ENCODE measurements around the gene NABP2.

DNA sequence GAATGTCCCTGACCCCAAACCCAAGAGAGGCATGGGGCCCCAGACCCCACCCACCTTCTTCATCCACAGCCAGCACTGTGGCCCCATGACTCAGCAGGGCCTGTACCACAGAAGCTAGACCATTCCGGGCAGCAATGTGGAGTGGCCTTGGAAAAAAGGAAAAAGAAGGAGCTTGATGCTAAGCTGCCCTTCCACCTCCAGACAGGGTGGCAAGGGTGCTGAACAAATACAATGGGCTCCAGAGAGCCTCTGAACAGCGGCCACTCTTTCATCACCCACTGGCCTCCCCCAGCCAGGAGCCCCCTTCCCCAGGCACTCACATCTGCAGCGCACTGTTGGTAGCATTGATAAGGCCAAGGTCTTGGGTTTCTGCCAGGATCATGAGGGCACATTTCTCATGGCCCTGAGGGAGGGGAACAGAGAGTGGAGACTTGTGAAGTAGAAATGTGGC, 19.6 kb downstream of the NABP2 start:
- TF ChIP-seq SREBF2 (IDR thresholded peaks at IDR 0.05) (no peak), HOXA7 (CRISPR knock-in tag; IDR thresholded peaks at IDR 0.05) (no peak), ZFP36 (IDR thresholded peaks at IDR 0.05; ENCODE audit: borderline replicate concordance, partially characterized antibody) (no peak)
- TF ChIP-seq, protein P1, sequence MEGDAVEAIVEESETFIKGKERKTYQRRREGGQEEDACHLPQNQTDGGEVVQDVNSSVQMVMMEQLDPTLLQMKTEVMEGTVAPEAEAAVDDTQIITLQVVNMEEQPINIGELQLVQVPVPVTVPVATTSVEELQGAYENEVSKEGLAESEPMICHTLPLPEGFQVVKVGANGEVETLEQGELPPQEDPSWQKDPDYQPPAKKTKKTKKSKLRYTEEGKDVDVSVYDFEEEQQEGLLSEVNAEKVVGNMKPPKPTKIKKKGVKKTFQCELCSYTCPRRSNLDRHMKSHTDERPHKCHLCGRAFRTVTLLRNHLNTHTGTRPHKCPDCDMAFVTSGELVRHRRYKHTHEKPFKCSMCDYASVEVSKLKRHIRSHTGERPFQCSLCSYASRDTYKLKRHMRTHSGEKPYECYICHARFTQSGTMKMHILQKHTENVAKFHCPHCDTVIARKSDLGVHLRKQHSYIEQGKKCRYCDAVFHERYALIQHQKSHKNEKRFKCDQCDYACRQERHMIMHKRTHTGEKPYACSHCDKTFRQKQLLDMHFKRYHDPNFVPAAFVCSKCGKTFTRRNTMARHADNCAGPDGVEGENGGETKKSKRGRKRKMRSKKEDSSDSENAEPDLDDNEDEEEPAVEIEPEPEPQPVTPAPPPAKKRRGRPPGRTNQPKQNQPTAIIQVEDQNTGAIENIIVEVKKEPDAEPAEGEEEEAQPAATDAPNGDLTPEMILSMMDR (IDR thresholded peaks at IDR 0.05): no peak
